ENCODE data around the gene GRB2. TPM values are rescaled to one million over a fixed set of nuclear protein-coding genes. Genes with fewer than 3 reads are reported as not detected.
"Not testable (repeated sequence)": the region's sequence is repeated elsewhere in the genome, so short reads cannot be mapped to it uniquely, and the experiment has no call there.

Gene GRB2
- total and polyA plus RNA-seq, 2 donors (not counting 1 experiment from before 2014, with no cell fraction given): 114 to 219 TPM

- Histone ChIP-seq H3K27me3 (replicated peaks in 1 of 4; ENCODE audit: control extremely low read depth in 1 of 4, control insufficient read depth in 3 of 4, insufficient read depth in 4 of 4, low read length in 3 of 4) (no peaks in the 10 kb centered on the region), H3K9ac (ENCODE audit: low read length) (peak overlapping the region; percentile 10), H3K4me1 (ENCODE audit: control insufficient read depth in 2 of 2, insufficient read depth in 2 of 2, low read length in 2 of 2) (peaks cover 55 to 57% of the 10 kb centered on the region in 2 donors), H3K27ac (ENCODE audit: low read length in 2 of 2) (peak overlapping the region in 1 of 2 donors; percentile 68), H3K36me3 (replicated peaks in 1 of 2; ENCODE audit: control extremely low read depth in 1 of 2, control insufficient read depth in 1 of 2, extremely low read depth in 1 of 2, insufficient read depth in 2 of 2, low read length in 1 of 2) (peaks cover 0 to 20% of the 10 kb centered on the region in 2 experiments), H3K79me2 (ENCODE audit: control insufficient read depth, insufficient read depth, low read length) (peaks cover 100% of the 10 kb centered on the region), H2AFZ (ENCODE audit: insufficient read depth, low read depth, low read length, poor library complexity, severe bottlenecking) (no peak overlapping the region), H3K9me3 (ENCODE audit: control extremely low read depth in 1 of 3, control insufficient read depth in 2 of 3, insufficient read depth in 1 of 3, low read length in 2 of 3) (no peaks in the 10 kb centered on the region), H3K4me2 (replicated peaks; ENCODE audit: low read depth, low read length, poor library complexity, severe bottlenecking) (peak overlapping the region; percentile 35), H4K20me1 (ENCODE audit: control insufficient read depth, insufficient read depth, low read length, poor library complexity, severe bottlenecking) (peaks cover 91% of the 10 kb centered on the region), H3K4me3 (ENCODE audit: control extremely low read depth in 1 of 5, extremely low read depth in 1 of 5, insufficient read depth in 1 of 5, low read depth in 2 of 5, low read length in 4 of 5) (no peak overlapping the region)
- WGBS (ENCODE audit: insufficient coverage): no CpG with 5 or more reads among the region's 3 CpGs
- no peak for TF ChIP-seq EZH2 (IDR thresholded peaks at IDR 0.05; ENCODE audit: borderline replicate concordance, insufficient read depth, low read depth, low read length, poor library complexity, severe bottlenecking)
- TF ChIP-seq, protein P1, sequence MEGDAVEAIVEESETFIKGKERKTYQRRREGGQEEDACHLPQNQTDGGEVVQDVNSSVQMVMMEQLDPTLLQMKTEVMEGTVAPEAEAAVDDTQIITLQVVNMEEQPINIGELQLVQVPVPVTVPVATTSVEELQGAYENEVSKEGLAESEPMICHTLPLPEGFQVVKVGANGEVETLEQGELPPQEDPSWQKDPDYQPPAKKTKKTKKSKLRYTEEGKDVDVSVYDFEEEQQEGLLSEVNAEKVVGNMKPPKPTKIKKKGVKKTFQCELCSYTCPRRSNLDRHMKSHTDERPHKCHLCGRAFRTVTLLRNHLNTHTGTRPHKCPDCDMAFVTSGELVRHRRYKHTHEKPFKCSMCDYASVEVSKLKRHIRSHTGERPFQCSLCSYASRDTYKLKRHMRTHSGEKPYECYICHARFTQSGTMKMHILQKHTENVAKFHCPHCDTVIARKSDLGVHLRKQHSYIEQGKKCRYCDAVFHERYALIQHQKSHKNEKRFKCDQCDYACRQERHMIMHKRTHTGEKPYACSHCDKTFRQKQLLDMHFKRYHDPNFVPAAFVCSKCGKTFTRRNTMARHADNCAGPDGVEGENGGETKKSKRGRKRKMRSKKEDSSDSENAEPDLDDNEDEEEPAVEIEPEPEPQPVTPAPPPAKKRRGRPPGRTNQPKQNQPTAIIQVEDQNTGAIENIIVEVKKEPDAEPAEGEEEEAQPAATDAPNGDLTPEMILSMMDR (IDR thresholded peaks at IDR 0.05): no peak
- ATAC-seq (ENCODE audit: low read depth) (no peak), DNase-seq (no peak)
- H3K4me3 Mint-ChIP-seq: no peak overlapping the region
- H3K4me1 Mint-ChIP-seq: peaks cover 67% of the 10 kb centered on the region
- intact Hi-C loops (cut with micrococcal nuclease): no loop called here
- ChIA-PET CTCF (interaction anchor here (0.6 to 4.7 kb wide), 14 partner anchors 10 to 211 kb away, joined by 3 to 39 read pairs (median 4); partner anchors contain the start of gene SLC25A19), POLR2A (interaction anchor here (1.2 kb wide), 1 partner anchor 36 kb away, joined by 10 read pairs; no protein-coding TSS in a partner anchor)
- no peaks in the 10 kb centered on the region for H3K27me3 Mint-ChIP-seq
- H3K9me3 Mint-ChIP-seq (ENCODE audit: insufficient read depth): no peaks in the 10 kb centered on the region
- H3K27ac Mint-ChIP-seq: no peak overlapping the region
Measured at GRCh38 chr17:75380750-75381149, 24.7 kb downstream of the GRB2 start.

- H3K36me3 ChIP-seq (replicated peaks in 1 of 2; ENCODE audit: control extremely low read depth in 1 of 2, control insufficient read depth in 1 of 2, extremely low read depth in 1 of 2, insufficient read depth in 2 of 2, low read length in 1 of 2): peaks cover 0 to 22% of the 10 kb centered on the region in 2 experiments
- no peaks in the 10 kb centered on the region for H3K9me3 Mint-ChIP-seq (ENCODE audit: insufficient read depth)
- no peaks in the 10 kb centered on the region for H3K27me3 ChIP-seq (replicated peaks in 1 of 4; ENCODE audit: control extremely low read depth in 1 of 4, control insufficient read depth in 3 of 4, insufficient read depth in 4 of 4, low read length in 3 of 4)
- H3K4me3 Mint-ChIP-seq: no peak overlapping the region
- H3K9me3 ChIP-seq (ENCODE audit: control extremely low read depth in 1 of 3, control insufficient read depth in 2 of 3, insufficient read depth in 1 of 3, low read length in 2 of 3): no peaks in the 10 kb centered on the region
- H3K4me1 Mint-ChIP-seq: peaks cover 65% of the 10 kb centered on the region
- H3K4me1 ChIP-seq (ENCODE audit: control insufficient read depth in 2 of 2, insufficient read depth in 2 of 2, low read length in 2 of 2): peaks cover 54 to 56% of the 10 kb centered on the region in 2 donors
- peaks cover 100% of the 10 kb centered on the region for H3K79me2 ChIP-seq (ENCODE audit: control insufficient read depth, insufficient read depth, low read length)
- peak overlapping the region in 1 of 2 donors; percentile 68 for H3K27ac ChIP-seq (ENCODE audit: low read length in 2 of 2)
- ChIA-PET POLR2A (interaction anchor here (1.2 kb wide), 1 partner anchor 36 kb away, joined by 10 read pairs; no protein-coding TSS in a partner anchor), CTCF (interaction anchor here (0.6 to 4.7 kb wide), 19 partner anchors 10 to 210 kb away, joined by 3 to 39 read pairs (median 4); partner anchors contain the start of gene SLC25A19)
- TF ChIP-seq EZH2 (IDR thresholded peaks at IDR 0.05; ENCODE audit: borderline replicate concordance, insufficient read depth, low read depth, low read length, poor library complexity, severe bottlenecking): no peak
- TF ChIP-seq, protein P1 (IDR thresholded peaks at IDR 0.05): no peak
- H3K4me2 ChIP-seq (replicated peaks; ENCODE audit: low read depth, low read length, poor library complexity, severe bottlenecking): peak overlapping the region; percentile 35
- no peak overlapping the region for H2AFZ ChIP-seq (ENCODE audit: insufficient read depth, low read depth, low read length, poor library complexity, severe bottlenecking)
- H3K27ac Mint-ChIP-seq: no peak overlapping the region
- intact Hi-C loops (cut with micrococcal nuclease): no loop called here
- H3K27me3 Mint-ChIP-seq: no peaks in the 10 kb centered on the region
- no peak overlapping the region for H3K4me3 ChIP-seq (ENCODE audit: control extremely low read depth in 1 of 5, extremely low read depth in 1 of 5, insufficient read depth in 1 of 5, low read depth in 2 of 5, low read length in 4 of 5)
- H4K20me1 ChIP-seq (ENCODE audit: control insufficient read depth, insufficient read depth, low read length, poor library complexity, severe bottlenecking): peaks cover 91% of the 10 kb centered on the region
- peak overlapping the region; percentile 10 for H3K9ac ChIP-seq (ENCODE audit: low read length)
- ATAC-seq (ENCODE audit: low read depth) (no peak), DNase-seq (no peak)
Measured at GRCh38 chr17:75380315-75380714, 25.2 kb downstream of the GRB2 start.

GRCh38 chr17:75379426-75379825 is 26.1 kb downstream of the GRB2 start:
- peak overlapping the region in 1 of 5 experiments; percentile 0 for H3K4me3 ChIP-seq (ENCODE audit: control extremely low read depth in 1 of 5, extremely low read depth in 1 of 5, insufficient read depth in 1 of 5, low read depth in 2 of 5, low read length in 4 of 5)
- intact Hi-C loops (cut with micrococcal nuclease): loop anchor here (2.0 kb wide), 1 partner anchor 17 kb away; no protein-coding TSS in a partner anchor

More at GRCh38 chr17:75379426-75379825, 26.1 kb downstream of the GRB2 start:
- peak overlapping the region; percentile 35 for H3K4me2 ChIP-seq (replicated peaks; ENCODE audit: low read depth, low read length, poor library complexity, severe bottlenecking)
- H4K20me1 ChIP-seq (ENCODE audit: control insufficient read depth, insufficient read depth, low read length, poor library complexity, severe bottlenecking): peaks cover 91% of the 10 kb centered on the region
- not testable (repeated sequence) for H3K9ac ChIP-seq (ENCODE audit: low read length); DNase-seq; H3K4me3 Mint-ChIP-seq; H3K27ac Mint-ChIP-seq; H3K9me3 ChIP-seq (ENCODE audit: control extremely low read depth in 1 of 3, control insufficient read depth in 2 of 3, insufficient read depth in 1 of 3, low read length in 2 of 3); ATAC-seq (ENCODE audit: low read depth); H3K9me3 Mint-ChIP-seq (ENCODE audit: insufficient read depth); H2AFZ ChIP-seq (ENCODE audit: insufficient read depth, low read depth, low read length, poor library complexity, severe bottlenecking); H3K27me3 ChIP-seq (replicated peaks in 1 of 4; ENCODE audit: control extremely low read depth in 1 of 4, control insufficient read depth in 3 of 4, insufficient read depth in 4 of 4, low read length in 3 of 4); H3K27me3 Mint-ChIP-seq
- H3K36me3 ChIP-seq (replicated peaks in 1 of 2; ENCODE audit: control extremely low read depth in 1 of 2, control insufficient read depth in 1 of 2, extremely low read depth in 1 of 2, insufficient read depth in 2 of 2, low read length in 1 of 2): peaks cover 0 to 25% of the 10 kb centered on the region in 2 experiments
- WGBS (ENCODE audit: insufficient coverage): no CpG with 5 or more reads among the region's 1 CpG
- ChIA-PET CTCF (interaction anchor here (0.7 to 4.7 kb wide), 14 partner anchors 9 to 90 kb away, joined by 3 to 39 read pairs (median 4); partner anchors contain the start of gene SLC25A19), POLR2A (interaction anchor here (1.2 kb wide), 1 partner anchor 35 kb away, joined by 10 read pairs; no protein-coding TSS in a partner anchor)
- H3K27ac ChIP-seq (ENCODE audit: low read length in 2 of 2): peak overlapping the region in 1 of 2 donors; percentile 68
- H3K4me1 ChIP-seq (ENCODE audit: control insufficient read depth in 2 of 2, insufficient read depth in 2 of 2, low read length in 2 of 2): peaks cover 50 to 51% of the 10 kb centered on the region in 2 donors
- H3K4me1 Mint-ChIP-seq: peaks cover 71% of the 10 kb centered on the region
- H3K79me2 ChIP-seq (ENCODE audit: control insufficient read depth, insufficient read depth, low read length): peaks cover 100% of the 10 kb centered on the region

Measured in B cell (primary cell).